Caco-2 (cell line): ENCODE measurements around the gene SYT14. TPM values are rescaled to one million over a fixed set of nuclear protein-coding genes. Genes with fewer than 3 reads are reported as not detected.
A peak's percentile ranks its signal among the peaks of the same experiment; 100 is the strongest.

ENCODE experiments used
- BruUV-seq: library from RNA; stranded (reverse); fragments of 400-500 nt; replicated peaks from 2 replicates; lab custom pipeline; 2021; lab: Mats Ljungman, UMichigan
- CTCF ChIA-PET: fragments of 300-600 bp; sonication (Branson Sonifier 250); formaldehyde crosslinking; loops from one replicate; lab custom pipeline; 2022; ENCODE audit warnings: antibody characterized with exemption; lab: Charles Lee
- POLR2A ChIA-PET: fragments of 300-600 bp; sonication (Branson Sonifier 250); formaldehyde crosslinking; loops from one replicate; lab custom pipeline; 2022; ENCODE audit warnings: antibody characterized with exemption; lab: Charles Lee
- DNase-seq, 2 experiments: peaks; one replicate each; pipeline versions ENCODE4 v3.0.0 to v3.0.0-alpha.2; 2020 to 2022
- H3K27me3 ChIP-seq: replicated peaks from 2 replicates; pipeline ENCODE4 v1.6.0; 2011; ENCODE audit warnings: low read length; ENCODE audit not compliant: control insufficient read depth, insufficient read depth
- H3K36me3 ChIP-seq: 2 replicates; pipeline ENCODE4 v1.5.1; 2011; ENCODE audit warnings: low read length; ENCODE audit not compliant: control insufficient read depth, insufficient read depth
- H3K4me1 ChIP-seq: fragments of 250-450 bp; sonication (Bioruptor Pico); 2 replicates; pipeline ENCODE4 v1.5.1; 2020; ENCODE audit warnings: mild to moderate bottlenecking
- H3K4me3 ChIP-seq: 2 replicates; pipeline ENCODE4 v1.5.1; 2011; ENCODE audit warnings: low read depth, mild to moderate bottlenecking, control low read depth, low read length
- H3K9me3 ChIP-seq: fragments of 250-450 bp; sonication (Bioruptor Pico); 2 replicates; pipeline ENCODE4 v1.5.1; 2020; ENCODE audit warnings: mild to moderate bottlenecking, moderate library complexity
- H3K27ac Mint-ChIP-seq: one replicate; pipeline ENCODE4 v1.8.0; 2022; ENCODE audit warnings: mixed read lengths; ENCODE audit not compliant: unreplicated experiment
- H3K27me3 Mint-ChIP-seq: one replicate; pipeline ENCODE4 v1.8.0; 2022; ENCODE audit warnings: mixed read lengths; ENCODE audit not compliant: insufficient read depth, unreplicated experiment
- H3K36me3 Mint-ChIP-seq: one replicate; pipeline ENCODE4 v1.8.0; 2022; ENCODE audit warnings: mild to moderate bottlenecking, mixed read lengths; ENCODE audit not compliant: insufficient read depth, unreplicated experiment
- H3K4me1 Mint-ChIP-seq: one replicate; pipeline ENCODE4 v1.8.0; 2022; ENCODE audit warnings: low read depth, mixed read lengths; ENCODE audit not compliant: unreplicated experiment
- H3K4me3 Mint-ChIP-seq: one replicate; pipeline ENCODE4 v1.8.0; 2022; ENCODE audit warnings: mild to moderate bottlenecking, moderate library complexity, mixed read lengths; ENCODE audit not compliant: unreplicated experiment
- H3K9me3 Mint-ChIP-seq: one replicate; pipeline ENCODE4 v1.8.0; 2022; ENCODE audit warnings: mixed read lengths; ENCODE audit not compliant: unreplicated experiment
- intact Hi-C: fragments of 100-400 bp; cut with micrococcal nuclease; formaldehyde crosslinking; loops from one replicate; pipeline ENCODE4 v1.10.0; 2022; ENCODE audit not compliant: unreplicated experiment
- total RNA-seq: library from RNA; stranded (reverse); gene quantifications from 2 replicates; pipeline ENCODE4 v1.2.3, GENCODE V29; 2022
- TF ChIP-seq, protein P1 (sequence below), 2 experiments: fragments of 200-600 bp in 1 of 2; IDR thresholded peaks; 1 replicate in 1 of 2; 2 replicates in 1 of 2; pipeline versions ENCODE4 v1.5.1 to v1.8.0; 2011 to 2022; ENCODE audit warnings: antibody characterized with exemption in 1 of 2, control low read depth in 1 of 2, inconsistent platforms in 1 of 2, low read depth in 1 of 2, low read length in 1 of 2, mild to moderate bottlenecking in 1 of 2, moderate library complexity in 1 of 2; ENCODE audit not compliant: insufficient read depth in 1 of 2, severe bottlenecking in 1 of 2, unreplicated experiment in 1 of 2

The SYT14 gene
- total RNA-seq, 1 experiment from 2014 or later = 0.18 TPM

DNA sequence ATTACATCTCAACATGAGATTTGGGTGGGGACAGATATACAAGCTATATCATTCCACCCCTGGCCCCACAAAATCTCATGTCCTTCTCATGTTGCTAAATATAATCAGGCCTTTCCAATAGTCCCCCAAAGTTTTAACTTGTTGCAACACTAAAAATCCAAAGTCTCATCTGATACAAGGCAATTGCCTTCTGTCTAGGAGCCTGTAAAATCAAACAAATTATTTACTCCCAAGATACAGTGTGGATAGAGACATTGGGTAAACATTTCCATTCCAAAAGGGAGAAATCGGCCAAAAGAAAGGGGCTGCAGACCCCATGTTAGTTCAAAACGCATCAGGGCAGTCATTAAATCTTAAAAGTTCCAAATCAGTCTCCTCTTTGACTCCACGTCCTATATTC is 47.0 kb downstream of the SYT14 start:
- no peaks in the 10 kb centered on the region for H3K36me3 ChIP-seq
- DNase-seq = no peak
- BruUV-seq = no TSS peak
- no peaks in the 10 kb centered on the region for H3K27me3 ChIP-seq
- no peaks in the 10 kb centered on the region for H3K4me1 Mint-ChIP-seq
- no peaks in the 10 kb centered on the region for H3K36me3 Mint-ChIP-seq
- TF ChIP-seq, protein P1, sequence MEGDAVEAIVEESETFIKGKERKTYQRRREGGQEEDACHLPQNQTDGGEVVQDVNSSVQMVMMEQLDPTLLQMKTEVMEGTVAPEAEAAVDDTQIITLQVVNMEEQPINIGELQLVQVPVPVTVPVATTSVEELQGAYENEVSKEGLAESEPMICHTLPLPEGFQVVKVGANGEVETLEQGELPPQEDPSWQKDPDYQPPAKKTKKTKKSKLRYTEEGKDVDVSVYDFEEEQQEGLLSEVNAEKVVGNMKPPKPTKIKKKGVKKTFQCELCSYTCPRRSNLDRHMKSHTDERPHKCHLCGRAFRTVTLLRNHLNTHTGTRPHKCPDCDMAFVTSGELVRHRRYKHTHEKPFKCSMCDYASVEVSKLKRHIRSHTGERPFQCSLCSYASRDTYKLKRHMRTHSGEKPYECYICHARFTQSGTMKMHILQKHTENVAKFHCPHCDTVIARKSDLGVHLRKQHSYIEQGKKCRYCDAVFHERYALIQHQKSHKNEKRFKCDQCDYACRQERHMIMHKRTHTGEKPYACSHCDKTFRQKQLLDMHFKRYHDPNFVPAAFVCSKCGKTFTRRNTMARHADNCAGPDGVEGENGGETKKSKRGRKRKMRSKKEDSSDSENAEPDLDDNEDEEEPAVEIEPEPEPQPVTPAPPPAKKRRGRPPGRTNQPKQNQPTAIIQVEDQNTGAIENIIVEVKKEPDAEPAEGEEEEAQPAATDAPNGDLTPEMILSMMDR (IDR thresholded peaks at IDR 0.05; ENCODE audit: insufficient read depth in 1 of 2, low read depth in 1 of 2, low read length in 1 of 2, severe bottlenecking in 1 of 2, unreplicated experiment in 1 of 2) = no peak
- no peaks in the 10 kb centered on the region for H3K4me1 ChIP-seq
- no peaks in the 10 kb centered on the region for H3K9me3 ChIP-seq
- POLR2A ChIA-PET = no interaction called here
- H3K9me3 Mint-ChIP-seq = no peaks in the 10 kb centered on the region
- peaks cover 5% of the 10 kb centered on the region for H3K27me3 Mint-ChIP-seq
- H3K27ac Mint-ChIP-seq = no peak overlapping the region
- intact Hi-C loops = no loop called here
- H3K4me3 ChIP-seq = no peak overlapping the region
- CTCF ChIA-PET = no interaction called here
- no peak overlapping the region for H3K4me3 Mint-ChIP-seq

DNA sequence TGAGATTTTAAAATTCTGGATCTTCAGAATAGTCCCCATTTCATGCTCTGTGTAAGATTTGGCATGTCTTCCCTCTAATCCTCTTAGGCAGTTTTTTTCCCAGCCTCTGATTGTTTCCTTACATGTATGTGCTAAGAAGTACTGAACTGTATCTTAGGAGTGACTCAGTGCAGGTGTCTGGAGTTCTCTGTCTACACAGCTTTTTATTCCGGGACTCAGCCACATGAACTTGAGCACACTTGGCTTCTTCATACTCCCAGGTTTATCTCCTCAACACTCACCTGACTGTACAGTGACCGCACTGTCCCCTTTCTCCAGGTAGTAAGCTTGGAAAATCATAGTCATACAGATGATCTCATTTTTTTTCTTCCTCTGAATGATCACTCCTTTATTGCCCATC is 50.7 kb downstream of the SYT14 start:
- no peaks in the 10 kb centered on the region for H3K27me3 ChIP-seq
- DNase-seq = no peak
- TF ChIP-seq, protein P1 (IDR thresholded peaks at IDR 0.05; ENCODE audit: insufficient read depth in 1 of 2, low read depth in 1 of 2, low read length in 1 of 2, severe bottlenecking in 1 of 2, unreplicated experiment in 1 of 2) = no peak
- ChIA-PET POLR2A (no interaction called here), CTCF (interaction anchor here (2.0 kb wide), 1 partner anchor 130 kb away, joined by 7 read pairs; no protein-coding TSS in a partner anchor)
- no peak overlapping the region for H3K4me3 ChIP-seq
- no peaks in the 10 kb centered on the region for H3K36me3 ChIP-seq
- H3K27me3 Mint-ChIP-seq = no peaks in the 10 kb centered on the region
- no peak overlapping the region for H3K27ac Mint-ChIP-seq
- no peaks in the 10 kb centered on the region for H3K4me1 Mint-ChIP-seq
- H3K9me3 Mint-ChIP-seq = no peaks in the 10 kb centered on the region
- intact Hi-C loops = loop anchor here (1.0 kb wide), 3 partner anchors 113 to 138 kb away; no protein-coding TSS in a partner anchor
- H3K4me1 ChIP-seq = 0 out of 2 replicates have a peak, but pooled peaks cover 6% of the 10 kb centered on the region
- no TSS peak for BruUV-seq
- no peaks in the 10 kb centered on the region for H3K9me3 ChIP-seq
- no peaks in the 10 kb centered on the region for H3K36me3 Mint-ChIP-seq
- H3K4me3 Mint-ChIP-seq = no peak overlapping the region

DNA sequence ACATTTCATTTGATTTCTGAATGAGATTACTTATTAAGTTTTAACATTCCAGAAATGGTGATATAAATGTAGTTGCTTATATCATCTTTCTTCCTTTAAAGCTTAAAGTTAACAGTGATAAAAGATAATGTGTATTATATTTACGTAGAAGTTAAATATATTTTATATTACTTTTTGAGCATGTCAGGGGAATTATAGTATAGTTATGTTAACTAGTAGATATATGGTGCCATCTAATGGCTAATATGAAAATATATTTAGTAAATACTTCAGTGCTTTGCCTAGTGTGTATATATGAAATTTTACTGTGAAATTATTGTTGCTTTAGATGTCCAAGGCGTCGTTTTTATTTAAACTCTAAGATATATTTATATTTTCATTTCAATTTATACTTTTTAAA is 51.5 kb downstream of the SYT14 start:
- TF ChIP-seq, protein P1 (IDR thresholded peaks at IDR 0.05; ENCODE audit: insufficient read depth in 1 of 2, low read depth in 1 of 2, low read length in 1 of 2, severe bottlenecking in 1 of 2, unreplicated experiment in 1 of 2) = peak in 1 of 2 experiments; percentile 38
- H3K27ac Mint-ChIP-seq = no peak overlapping the region
- no peaks in the 10 kb centered on the region for H3K36me3 ChIP-seq
- H3K4me1 ChIP-seq = 0 out of 2 replicates have a peak, but pooled peaks cover 6% of the 10 kb centered on the region
- H3K4me1 Mint-ChIP-seq = no peaks in the 10 kb centered on the region
- CTCF ChIA-PET = interaction anchor here (2.0 kb wide), 1 partner anchor 131 kb away, joined by 7 read pairs; no protein-coding TSS in a partner anchor
- DNase-seq = no peak
- BruUV-seq = no TSS peak
- no peaks in the 10 kb centered on the region for H3K9me3 ChIP-seq
- no peaks in the 10 kb centered on the region for H3K36me3 Mint-ChIP-seq
- intact Hi-C loops = loop anchor here (1.0 kb wide), 3 partner anchors 114 to 139 kb away; no protein-coding TSS in a partner anchor
- no peaks in the 10 kb centered on the region for H3K27me3 Mint-ChIP-seq
- no peak overlapping the region for H3K4me3 ChIP-seq
- no peaks in the 10 kb centered on the region for H3K27me3 ChIP-seq
- no peaks in the 10 kb centered on the region for H3K9me3 Mint-ChIP-seq
- no peak overlapping the region for H3K4me3 Mint-ChIP-seq
- POLR2A ChIA-PET = no interaction called here
